HuH-7.5 (cell line): Measurements from ENCODE around the gene GTPBP3.
"Not testable (repeated sequence)": the region's sequence is repeated elsewhere in the genome, so short reads cannot be mapped to it uniquely, and the experiment has no call there.

Source experiments
- DNase-seq: peaks from one replicate; pipeline ENCODE4 v3.0.0; 2011; ENCODE audit warnings: low spot score

GTPBP3 gene

GRCh38 chr19:17336872-17337674 is at the start of gene GTPBP3:
Gene GTPBP3, plus strand, starts transcription at chr19:17337553. Its CDS starts 59 bp downstream, at chr19:17337612.
- DNase-seq, result peak; percentile 99

GRCh38 chr19:17289489-17289888 is 47.9 kb upstream of the GTPBP3 start:
- DNase-seq, result peak; percentile 61

GRCh38 chr19:17292301-17293074 is 44.9 kb upstream of the GTPBP3 start:
- DNase-seq, result peak; percentile 92

- DNase-seq, result no peak
Measured at GRCh38 chr19:17293605-17294004, 43.7 kb upstream of the GTPBP3 start.

- DNase-seq, result no peak
Measured at GRCh38 chr19:17294051-17294891, 43.1 kb upstream of the GTPBP3 start.

- not testable (repeated sequence) for DNase-seq
Measured at GRCh38 chr19:17295551-17295950, 41.8 kb upstream of the GTPBP3 start.

- no peak for DNase-seq
Measured at GRCh38 chr19:17296273-17296672, 41.1 kb upstream of the GTPBP3 start.

GRCh38 chr19:17296976-17297375 is 40.4 kb upstream of the GTPBP3 start:
- no peak for DNase-seq

GRCh38 chr19:17300992-17301619 is 36.2 kb upstream of the GTPBP3 start:
- DNase-seq, result no peak

- no peak for DNase-seq
Measured at GRCh38 chr19:17302391-17303166, 34.8 kb upstream of the GTPBP3 start.

- peak; percentile 98 for DNase-seq
Measured at GRCh38 chr19:17303167-17303939, 34.0 kb upstream of the GTPBP3 start, which contains the start of gene ABHD8. Gene ABHD8, minus strand, starts transcription at chr19:17303425. Its CDS starts 1,809 bp downstream, at chr19:17301616.

- no peak for DNase-seq
Measured at GRCh38 chr19:17303940-17304267, 33.4 kb upstream of the GTPBP3 start.

GRCh38 chr19:17304386-17305215 is 32.8 kb upstream of the GTPBP3 start:
- no peak for DNase-seq

- DNase-seq, result no peak
Measured at GRCh38 chr19:17305216-17305516, 32.2 kb upstream of the GTPBP3 start.

GRCh38 chr19:17305517-17306284 is 31.7 kb upstream of the GTPBP3 start, which contains the start of gene MRPL34:
Gene MRPL34, plus strand, starts transcription at chr19:17305872. Its CDS starts 21 bp downstream, at chr19:17305893.
- DNase-seq, result peak; percentile 94

GRCh38 chr19:17306285-17306714 is 31.1 kb upstream of the GTPBP3 start:
- DNase-seq, result no peak

GRCh38 chr19:17307876-17308377 is 29.4 kb upstream of the GTPBP3 start:
- DNase-seq, result no peak
